ENCODE measurements around the gene SLC35B2. TPM values are rescaled to one million over a fixed set of nuclear protein-coding genes. Genes with fewer than 3 reads are reported as not detected.
A peak's percentile ranks its signal among the peaks of the same experiment; 100 is the strongest.

Gene SLC35B2
- total RNA-seq (10 to 100 TPM; 43.7 to 50.0 TPM), polyA plus RNA-seq (ENCODE audit: insufficient read length in 6 of 6) (10 to 100 TPM; 38.7 to 50.3 (median 43.0) TPM)
- long read RNA-seq, donor 1, transcript SLC35B2-202 (4 exons, 2,043 nt) = major isoform, 20 of 20 reads
- long read RNA-seq, donor 1, partial matches to known transcripts = 0 of 20 reads
- long read RNA-seq, donor 1, other reads (novel, unspliced or antisense) = 0 of 20 reads
- long read RNA-seq, donor 2, transcript SLC35B2-202 (4 exons, 2,043 nt) = major isoform, 11 of 13 reads
- long read RNA-seq, donor 2, partial matches to known transcripts = 0 of 13 reads
- long read RNA-seq, donor 2, other reads (novel, unspliced or antisense) = 0 of 13 reads
- long read RNA-seq, donor 3, transcript SLC35B2-202 (4 exons, 2,043 nt) = major isoform, 23 of 23 reads
- long read RNA-seq, donor 3, partial matches to known transcripts = 0 of 23 reads
- long read RNA-seq, donor 3, other reads (novel, unspliced or antisense) = 0 of 23 reads
- long read RNA-seq, donor 4, transcript SLC35B2-202 (4 exons, 2,043 nt) = major isoform, 50 of 55 reads
- long read RNA-seq, donor 4, partial matches to known transcripts = 0 of 55 reads
- long read RNA-seq, donor 4, other reads (novel, unspliced or antisense) = 4 of 55 reads
- long read RNA-seq, donor 5, transcript SLC35B2-202 (4 exons, 2,043 nt) = major isoform, 21 of 21 reads
- long read RNA-seq, donor 5, partial matches to known transcripts = 0 of 21 reads
- long read RNA-seq, donor 5, other reads (novel, unspliced or antisense) = 0 of 21 reads
- long read RNA-seq, donor 6, transcript SLC35B2-202 (4 exons, 2,043 nt) = major isoform, 21 of 23 reads
- long read RNA-seq, donor 6, partial matches to known transcripts = 0 of 23 reads
- long read RNA-seq, donor 6, other reads (novel, unspliced or antisense) = 0 of 23 reads
- long read RNA-seq, donor 7, transcript SLC35B2-202 (4 exons, 2,043 nt) = major isoform, 7 of 8 reads
- long read RNA-seq, donor 7, partial matches to known transcripts = 0 of 8 reads
- long read RNA-seq, donor 7, other reads (novel, unspliced or antisense) = 0 of 8 reads
- long read RNA-seq, donor 8, transcript SLC35B2-202 (4 exons, 2,043 nt) = major isoform, 22 of 25 reads
- long read RNA-seq, donor 8, partial matches to known transcripts = 0 of 25 reads
- long read RNA-seq, donor 8, other reads (novel, unspliced or antisense) = 0 of 25 reads
- long read RNA-seq, donor 9 = 0 reads
- long read RNA-seq, donor 10, transcript SLC35B2-202 (4 exons, 2,043 nt) = major isoform, 50 of 54 reads
- long read RNA-seq, donor 10, partial matches to known transcripts = 1 of 54 reads
- long read RNA-seq, donor 10, other reads (novel, unspliced or antisense) = 3 of 54 reads
- long read RNA-seq, donor 11, transcript SLC35B2-202 (4 exons, 2,043 nt) = major isoform, 21 of 24 reads
- long read RNA-seq, donor 11, partial matches to known transcripts = 0 of 24 reads
- long read RNA-seq, donor 11, other reads (novel, unspliced or antisense) = 0 of 24 reads
- long read RNA-seq, donor 12, transcript SLC35B2-202 (4 exons, 2,043 nt) = major isoform, 11 of 12 reads
- long read RNA-seq, donor 12, partial matches to known transcripts = 0 of 12 reads
- long read RNA-seq, donor 12, other reads (novel, unspliced or antisense) = 0 of 12 reads

GRCh38 chr6:44257025-44257752, at the start of gene SLC35B2:
Gene SLC35B2 (minus strand): TSS chr6:44257528. CDS start chr6:44257410, 118 bp downstream.
- intact Hi-C loops (cut with DNase I) = no loop called here
- Histone ChIP-seq H3K4me1 (peaks cover 14 to 66% of the 10 kb centered on the region in 2 donors), H3K9me3 (no peaks in the 10 kb centered on the region), H3K36me3 (peaks cover 0 to 72% of the 10 kb centered on the region in 2 donors), H3K27me3 (no peaks in the 10 kb centered on the region), H3K27ac (peak within 1 kb of the TSS; percentile 87 to 94), H3K4me3 (peak within 1 kb of the TSS; percentile 85 to 86)
- DNase-seq = peak; percentile 76 to 91 (median 82)
- peak; percentile 85 for ATAC-seq
- peak; percentile 71 to 79 for TF ChIP-seq CTCF (IDR thresholded peaks at IDR 0.05)

- intact Hi-C loops (cut with DNase I) = no loop called here
- ATAC-seq (no peak), DNase-seq (no peak)
- no peak overlapping the region for H3K4me3 ChIP-seq
- peaks cover 0 to 100% of the 10 kb centered on the region in 2 donors for H3K36me3 ChIP-seq
- H3K4me1 ChIP-seq = peaks cover 0 to 3% of the 10 kb centered on the region in 2 donors
- H3K27me3 ChIP-seq = no peaks in the 10 kb centered on the region
- no peak overlapping the region for H3K27ac ChIP-seq
- no peaks in the 10 kb centered on the region for H3K9me3 ChIP-seq
- TF ChIP-seq CTCF (IDR thresholded peaks at IDR 0.05) = no peak
Observed at GRCh38 chr6:44306710-44307109, 49.4 kb upstream of the SLC35B2 start.

GRCh38 chr6:44305200-44305725, 47.9 kb upstream of the SLC35B2 start:
- Histone ChIP-seq H3K27me3 (no peaks in the 10 kb centered on the region), H3K36me3 (peaks cover 0 to 100% of the 10 kb centered on the region in 2 donors), H3K4me1 (no peaks in the 10 kb centered on the region), H3K4me3 (no peak overlapping the region), H3K27ac (no peak overlapping the region), H3K9me3 (no peaks in the 10 kb centered on the region)
- DNase-seq = no peak
- ATAC-seq = no peak
- TF ChIP-seq CTCF (IDR thresholded peaks at IDR 0.05) = no peak
- intact Hi-C loops (cut with DNase I) = no loop called here
